H9 (cell line): ENCODE measurements around the gene FHIT. TPM values are rescaled to one million over a fixed set of nuclear protein-coding genes. Genes with fewer than 3 reads are reported as not detected.

Experiments
- DNase-seq: peaks from one replicate; pipeline ENCODE4 v3.0.0-alpha.2; 2017
- H2AFZ ChIP-seq: one replicate; pipeline ENCODE4 v1.6.1; 2013; ENCODE audit warnings: mild to moderate bottlenecking, low read length, control low read depth, moderate library complexity
- H2AK5ac ChIP-seq: 2 replicates; pipeline ENCODE4 v1.6.1; 2013; ENCODE audit warnings: low read length, control low read depth, mixed read lengths; ENCODE audit not compliant: insufficient read length
- H2BK120ac ChIP-seq: one replicate; pipeline ENCODE4 v1.6.1; 2013; ENCODE audit warnings: low read depth, mild to moderate bottlenecking, low read length, control low read depth, inconsistent platforms; ENCODE audit not compliant: poor library complexity, severe bottlenecking
- H2BK12ac ChIP-seq: 2 replicates; pipeline ENCODE4 v1.6.1; 2013; ENCODE audit warnings: low read length, control low read depth, mixed read lengths, low read depth; ENCODE audit not compliant: insufficient read length
- H2BK15ac ChIP-seq: 2 replicates; pipeline ENCODE4 v1.6.1; 2013; ENCODE audit warnings: low read depth, low read length, control low read depth
- H2BK20ac ChIP-seq: one replicate; pipeline ENCODE4 v1.6.1; 2013; ENCODE audit warnings: low read depth, mild to moderate bottlenecking, low read length, control low read depth, inconsistent platforms; ENCODE audit not compliant: poor library complexity, severe bottlenecking
- H2BK5ac ChIP-seq: 2 replicates; pipeline ENCODE4 v1.6.1; 2013; ENCODE audit warnings: low read length, control low read depth, mixed read lengths; ENCODE audit not compliant: insufficient read length
- H3K14ac ChIP-seq: 2 replicates; pipeline ENCODE4 v1.6.1; 2013; ENCODE audit warnings: low read length, control low read depth; ENCODE audit not compliant: insufficient read depth
- H3K18ac ChIP-seq: 2 replicates; pipeline ENCODE4 v1.6.1; 2013; ENCODE audit warnings: low read depth, mild to moderate bottlenecking, mixed read lengths, low read length, control low read depth; ENCODE audit not compliant: insufficient read length
- H3K23ac ChIP-seq: 2 replicates; pipeline ENCODE4 v1.6.1; 2013; ENCODE audit warnings: low read length, control low read depth, mixed read lengths, low read depth; ENCODE audit not compliant: insufficient read length
- H3K23me2 ChIP-seq: 2 replicates; pipeline ENCODE4 v1.6.1; 2013; ENCODE audit warnings: low read depth, mild to moderate bottlenecking, mixed read lengths, low read length, control low read depth; ENCODE audit not compliant: insufficient read length, poor library complexity, severe bottlenecking
- H3K27ac ChIP-seq: 2 replicates; pipeline ENCODE4 v1.5.1; 2013; ENCODE audit warnings: low read length, control low read depth, mixed read lengths, low read depth; ENCODE audit not compliant: insufficient read length
- H3K27me3 ChIP-seq: 2 replicates; pipeline ENCODE4 v1.6.1; 2013; ENCODE audit warnings: low read length, control low read depth, inconsistent platforms; ENCODE audit not compliant: insufficient read depth
- H3K4ac ChIP-seq: 2 replicates; pipeline ENCODE4 v1.6.1; 2013; ENCODE audit warnings: low read depth, mild to moderate bottlenecking, control low read depth, inconsistent platforms, low read length, moderate library complexity
- H3K4me1 ChIP-seq: 2 replicates; pipeline ENCODE4 v1.6.1; 2013; ENCODE audit warnings: low read length, control low read depth, inconsistent platforms; ENCODE audit not compliant: insufficient read depth
- H3K4me2 ChIP-seq: 2 replicates; pipeline ENCODE4 v1.6.1; 2013; ENCODE audit warnings: low read length, control low read depth, mixed read lengths; ENCODE audit not compliant: insufficient read length, insufficient read depth
- H3K56ac ChIP-seq: 2 replicates; pipeline ENCODE4 v1.6.1; 2013; ENCODE audit warnings: low read depth, mild to moderate bottlenecking, mixed read lengths, low read length, control low read depth; ENCODE audit not compliant: insufficient read length
- H3K79me1 ChIP-seq: 2 replicates; pipeline ENCODE4 v1.6.1; 2013; ENCODE audit warnings: low read depth, mild to moderate bottlenecking, moderate library complexity, low read length, control low read depth, inconsistent platforms; ENCODE audit not compliant: insufficient read depth, poor library complexity, severe bottlenecking
- H3K79me2 ChIP-seq: 2 replicates; pipeline ENCODE4 v1.6.1; 2013; ENCODE audit warnings: low read length, control low read depth, inconsistent platforms; ENCODE audit not compliant: insufficient read depth
- H3K9ac ChIP-seq: 2 replicates; pipeline ENCODE4 v1.6.1; 2013; ENCODE audit warnings: low read length, control low read depth, mixed read lengths; ENCODE audit not compliant: insufficient read length; ENCODE audit errors: extremely low read depth
- H3K9me3 ChIP-seq: one replicate; pipeline ENCODE4 v1.6.1; 2013; ENCODE audit warnings: low read depth, low read length, inconsistent platforms; ENCODE audit not compliant: control insufficient read depth
- H3T11ph ChIP-seq: one replicate; pipeline ENCODE4 v1.6.1; 2013; ENCODE audit warnings: mild to moderate bottlenecking, low read length, control low read depth, inconsistent platforms
- H4K20me1 ChIP-seq: one replicate; pipeline ENCODE4 v1.6.1; 2013; ENCODE audit not compliant: control insufficient read depth, insufficient read length, insufficient read depth
- H4K5ac ChIP-seq: 2 replicates; pipeline ENCODE4 v1.6.1; 2013; ENCODE audit warnings: low read depth, mild to moderate bottlenecking, mixed read lengths, low read length, control low read depth; ENCODE audit not compliant: insufficient read length
- H4K8ac ChIP-seq: replicated peaks from 2 replicates; pipeline ENCODE4 v1.6.1; 2013; ENCODE audit warnings: low read length, control low read depth, mixed read lengths, low read depth; ENCODE audit not compliant: insufficient read length
- H4K91ac ChIP-seq: 2 replicates; pipeline ENCODE4 v1.6.1; 2013; ENCODE audit warnings: low read depth, mild to moderate bottlenecking, moderate library complexity, mixed read lengths, low read length, control low read depth; ENCODE audit not compliant: insufficient read length
- H3K27ac Mint-ChIP-seq, 3 experiments: 2 replicates in 2 of 3; 3 replicates in 1 of 3; pipeline ENCODE4 v1.8.0; 2020 to 2021; ENCODE audit warnings: mixed read lengths in 3 of 3, mild to moderate bottlenecking in 1 of 3, moderate library complexity in 1 of 3
- H3K27me3 Mint-ChIP-seq: 2 replicates; pipeline ENCODE4 v1.8.0; 2021; ENCODE audit warnings: low read depth, mild to moderate bottlenecking, moderate library complexity, mixed read lengths
- H3K36me3 Mint-ChIP-seq, 3 experiments: 2 replicates in 2 of 3; 3 replicates in 1 of 3; pipeline ENCODE4 v1.8.0; 2020 to 2021; ENCODE audit warnings: low read depth in 3 of 3, mixed read lengths in 3 of 3; ENCODE audit not compliant: insufficient read depth in 1 of 3
- H3K4me1 Mint-ChIP-seq, 2 experiments: 2 replicates each; pipeline ENCODE4 v1.8.0; 2020; ENCODE audit warnings: mixed read lengths in 2 of 2
- H3K4me3 Mint-ChIP-seq, 2 experiments: 2 replicates in 1 of 2; 3 replicates in 1 of 2; pipeline ENCODE4 v1.8.0; 2020 to 2021; ENCODE audit warnings: mild to moderate bottlenecking in 2 of 2, mixed read lengths in 2 of 2, moderate library complexity in 1 of 2
- H3K9me3 Mint-ChIP-seq, 2 experiments: 2 replicates in 1 of 2; 3 replicates in 1 of 2; pipeline ENCODE4 v1.8.0; 2020; ENCODE audit warnings: mild to moderate bottlenecking in 2 of 2, mixed read lengths in 2 of 2, moderate library complexity in 1 of 2
- WGBS: extraction: QIAGEN DNeasy Blood & Tissue Kit; methylation state at CpG from one replicate; pipeline ENCODE4 v1.1.7; 2013; ENCODE audit warnings: missing lambda C conversion rate, low lambda C conversion rate, mixed read lengths; ENCODE audit not compliant: insufficient read length; ENCODE audit errors: extremely low coverage; 5-methylcytosine and 5-hydroxymethylcytosine counted together
- total RNA-seq: library from RNA; stranded (reverse); gene quantifications from 2 replicates; pipeline ENCODE4 v1.2.1, GENCODE V29; 2021
- TF ChIP-seq, protein P1 (sequence below): fragments of 200-600 bp; sonication (generic); conservative IDR thresholded peaks from 3 replicates; pipeline ENCODE4 v1.8.0; 2021; ENCODE audit warnings: antibody characterized with exemption, mild to moderate bottlenecking

FHIT gene
- total RNA-seq, 1 experiment from 2014 or later = 3.0 TPM

DNA sequence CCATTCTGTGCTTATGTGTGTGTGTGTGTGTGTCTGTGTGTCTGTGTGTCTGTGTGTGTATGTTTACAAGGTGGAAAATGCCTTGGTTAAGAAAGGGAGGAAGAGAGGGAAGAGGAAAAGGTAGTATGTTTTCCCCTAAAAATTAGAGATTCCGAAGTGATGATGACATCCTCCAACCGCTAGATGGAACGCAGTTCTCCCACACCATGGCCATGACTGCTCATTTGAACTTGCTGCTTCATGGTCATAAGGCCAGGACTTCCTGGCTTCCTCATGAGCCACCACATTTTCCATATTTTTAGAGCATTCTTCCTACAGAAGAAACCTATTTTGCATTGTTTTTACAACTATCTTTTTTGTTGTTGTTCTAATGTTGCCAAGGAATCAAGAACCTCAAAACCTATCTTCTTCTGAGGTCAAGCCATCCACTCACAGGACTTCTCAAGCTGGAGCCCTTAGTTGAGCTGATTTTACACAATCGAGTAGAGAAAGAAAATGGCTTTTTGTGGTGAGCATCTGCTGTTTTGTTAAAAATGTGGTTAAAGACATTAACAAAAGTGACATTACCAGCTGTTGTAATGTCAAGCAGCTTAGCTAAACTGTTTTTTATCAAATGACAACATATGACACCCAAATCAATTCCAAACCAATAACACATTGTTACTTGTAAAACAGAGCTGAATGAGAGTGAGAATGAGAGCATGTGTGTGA, 1091.0 kb downstream of the FHIT start:
- Mint-ChIP-seq H3K27ac (no peak overlapping the region), H3K27me3 (no peaks in the 10 kb centered on the region), H3K9me3 (no peaks in the 10 kb centered on the region), H3K4me1 (no peaks in the 10 kb centered on the region), H3K4me3 (no peak overlapping the region), H3K36me3 (no peaks in the 10 kb centered on the region; a peak in 1 of 7 replicates)
- H3K14ac ChIP-seq = no peak overlapping the region
- H3K4me1 ChIP-seq = no peaks in the 10 kb centered on the region
- H3T11ph ChIP-seq = no peak overlapping the region
- H3K56ac ChIP-seq = no peak overlapping the region
- H2BK15ac ChIP-seq = no peak overlapping the region
- no peak overlapping the region for H2AK5ac ChIP-seq
- no peak overlapping the region for H2BK20ac ChIP-seq
- H3K27me3 ChIP-seq = no peaks in the 10 kb centered on the region
- no peak overlapping the region for H3K9ac ChIP-seq
- H2AFZ ChIP-seq = no peak overlapping the region
- H3K27ac ChIP-seq = no peak overlapping the region
- no CpG with 5 or more reads among the region's 4 CpGs for WGBS
- H4K91ac ChIP-seq = no peak overlapping the region
- no peaks in the 10 kb centered on the region for H3K79me1 ChIP-seq
- no peaks in the 10 kb centered on the region for H3K23me2 ChIP-seq
- H3K79me2 ChIP-seq = no peaks in the 10 kb centered on the region
- H3K4ac ChIP-seq = no peak overlapping the region
- H3K9me3 ChIP-seq = no peaks in the 10 kb centered on the region
- H4K8ac ChIP-seq = no peak overlapping the region
- no peak for DNase-seq
- no peak overlapping the region for H3K18ac ChIP-seq
- no peak overlapping the region for H4K5ac ChIP-seq
- H3K23ac ChIP-seq = no peak overlapping the region
- TF ChIP-seq, protein P1, sequence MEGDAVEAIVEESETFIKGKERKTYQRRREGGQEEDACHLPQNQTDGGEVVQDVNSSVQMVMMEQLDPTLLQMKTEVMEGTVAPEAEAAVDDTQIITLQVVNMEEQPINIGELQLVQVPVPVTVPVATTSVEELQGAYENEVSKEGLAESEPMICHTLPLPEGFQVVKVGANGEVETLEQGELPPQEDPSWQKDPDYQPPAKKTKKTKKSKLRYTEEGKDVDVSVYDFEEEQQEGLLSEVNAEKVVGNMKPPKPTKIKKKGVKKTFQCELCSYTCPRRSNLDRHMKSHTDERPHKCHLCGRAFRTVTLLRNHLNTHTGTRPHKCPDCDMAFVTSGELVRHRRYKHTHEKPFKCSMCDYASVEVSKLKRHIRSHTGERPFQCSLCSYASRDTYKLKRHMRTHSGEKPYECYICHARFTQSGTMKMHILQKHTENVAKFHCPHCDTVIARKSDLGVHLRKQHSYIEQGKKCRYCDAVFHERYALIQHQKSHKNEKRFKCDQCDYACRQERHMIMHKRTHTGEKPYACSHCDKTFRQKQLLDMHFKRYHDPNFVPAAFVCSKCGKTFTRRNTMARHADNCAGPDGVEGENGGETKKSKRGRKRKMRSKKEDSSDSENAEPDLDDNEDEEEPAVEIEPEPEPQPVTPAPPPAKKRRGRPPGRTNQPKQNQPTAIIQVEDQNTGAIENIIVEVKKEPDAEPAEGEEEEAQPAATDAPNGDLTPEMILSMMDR = no peak
- H2BK5ac ChIP-seq = no peak overlapping the region
- no peak overlapping the region for H2BK120ac ChIP-seq
- H4K20me1 ChIP-seq = no peaks in the 10 kb centered on the region
- no peak overlapping the region for H2BK12ac ChIP-seq
- H3K4me2 ChIP-seq = no peak overlapping the region
